GM18502 (cell line): ENCODE data around the gene SCP2.
"Not testable (repeated sequence)": the region's sequence is repeated elsewhere in the genome, so short reads cannot be mapped to it uniquely, and the experiment has no call there.

Experiments
- ATAC-seq: cut with Tn5 transposase; IDR thresholded peaks from one replicate; pipeline ENCODE4 v1.9.1; 2021; ENCODE audit warnings: mild to moderate bottlenecking; ENCODE audit not compliant: unreplicated experiment, poor library complexity

The SCP2 gene

DNA sequence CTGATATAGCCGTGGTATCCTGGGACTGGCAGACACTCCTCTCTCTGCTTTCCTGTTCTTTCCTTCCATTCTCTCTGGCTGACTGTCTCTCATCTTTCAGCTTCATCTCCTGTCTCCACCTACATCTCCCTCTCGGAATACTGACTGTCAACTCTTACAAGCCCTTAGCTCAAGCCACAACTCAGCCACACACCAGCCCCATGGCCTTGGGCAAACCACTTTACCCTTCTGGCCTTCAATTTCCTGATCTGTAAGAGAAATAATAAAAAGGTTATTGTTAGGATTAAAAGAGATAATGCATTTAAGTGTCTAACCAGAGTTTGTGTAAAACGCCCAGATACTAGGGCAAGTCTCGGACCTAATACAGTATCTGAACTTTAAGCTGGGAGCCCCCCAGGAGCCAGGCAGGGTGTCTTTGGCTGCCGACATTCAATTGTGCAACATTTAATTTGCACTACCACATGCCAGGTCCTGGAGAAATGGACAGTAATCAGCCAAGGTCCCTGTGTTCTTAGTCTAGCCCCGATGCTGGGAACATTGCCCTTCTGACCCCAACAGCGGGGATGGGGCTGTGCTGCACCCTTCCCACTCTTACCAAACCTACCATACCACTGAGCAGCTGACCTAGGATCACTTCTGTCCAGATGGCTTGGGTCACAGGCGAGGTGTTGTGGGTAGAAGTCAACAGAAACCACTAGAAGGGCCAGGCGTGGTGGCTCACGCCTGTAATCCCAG, 10.7 kb upstream of the SCP2 start:
- no peak for ATAC-seq

DNA sequence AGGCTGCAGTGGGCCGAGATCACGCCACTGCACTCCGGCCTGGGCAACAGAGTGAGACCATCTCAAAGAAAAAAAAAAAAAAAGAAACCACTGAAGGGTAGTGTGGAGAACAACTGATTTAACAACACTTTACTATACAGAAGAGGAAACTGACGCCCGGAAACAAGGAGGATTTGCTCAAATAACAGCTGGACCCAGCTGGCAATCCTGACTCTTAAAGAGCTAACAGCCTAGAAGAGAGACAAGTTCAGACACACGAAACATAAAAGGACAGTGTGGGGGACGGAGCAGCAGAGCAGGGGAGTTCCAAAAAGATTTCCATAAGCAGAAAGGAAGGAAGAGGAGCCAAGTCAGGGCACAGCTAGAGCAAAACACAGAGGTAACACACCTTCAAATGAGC, 9.9 kb upstream of the SCP2 start:
- ATAC-seq, result no peak

DNA sequence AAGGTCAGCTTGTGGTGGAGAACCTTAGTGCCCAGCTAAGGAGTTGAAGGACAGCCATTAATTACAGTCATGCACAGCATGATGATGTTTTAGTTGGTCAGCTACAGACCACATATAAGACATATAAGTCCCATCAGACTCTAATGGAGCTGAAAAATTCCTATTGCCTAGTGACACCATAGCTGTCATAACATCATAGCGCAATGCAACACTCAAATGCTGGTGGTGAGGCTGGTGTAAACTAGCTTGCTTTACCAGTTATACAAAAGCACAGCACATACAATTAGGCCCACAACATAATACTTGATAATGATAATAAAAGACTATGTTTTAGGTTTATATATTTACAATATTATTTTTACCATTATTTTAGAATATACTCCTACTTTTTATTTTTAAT, 9.5 kb upstream of the SCP2 start:
- no peak for ATAC-seq

DNA sequence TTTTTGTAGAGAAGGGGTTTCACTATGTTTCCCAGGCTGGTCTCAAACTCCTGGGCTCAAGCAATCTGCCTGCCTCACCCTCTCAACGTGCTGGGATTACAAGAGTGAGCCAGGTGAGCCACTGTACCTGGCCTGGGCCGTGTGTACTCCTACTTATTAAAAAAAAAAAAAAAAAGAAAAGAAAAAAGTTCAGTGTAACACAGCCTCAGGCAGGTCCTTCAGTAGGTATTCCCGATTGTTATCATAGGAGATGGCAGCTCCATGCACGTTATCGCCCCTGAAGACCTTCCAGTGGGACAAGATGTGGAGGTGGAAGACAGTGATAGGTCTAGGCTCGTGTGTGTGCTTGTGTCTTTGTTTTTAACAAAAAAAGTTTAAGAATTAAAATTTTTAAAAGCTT, 8.9 kb upstream of the SCP2 start:
- ATAC-seq, result no peak

DNA sequence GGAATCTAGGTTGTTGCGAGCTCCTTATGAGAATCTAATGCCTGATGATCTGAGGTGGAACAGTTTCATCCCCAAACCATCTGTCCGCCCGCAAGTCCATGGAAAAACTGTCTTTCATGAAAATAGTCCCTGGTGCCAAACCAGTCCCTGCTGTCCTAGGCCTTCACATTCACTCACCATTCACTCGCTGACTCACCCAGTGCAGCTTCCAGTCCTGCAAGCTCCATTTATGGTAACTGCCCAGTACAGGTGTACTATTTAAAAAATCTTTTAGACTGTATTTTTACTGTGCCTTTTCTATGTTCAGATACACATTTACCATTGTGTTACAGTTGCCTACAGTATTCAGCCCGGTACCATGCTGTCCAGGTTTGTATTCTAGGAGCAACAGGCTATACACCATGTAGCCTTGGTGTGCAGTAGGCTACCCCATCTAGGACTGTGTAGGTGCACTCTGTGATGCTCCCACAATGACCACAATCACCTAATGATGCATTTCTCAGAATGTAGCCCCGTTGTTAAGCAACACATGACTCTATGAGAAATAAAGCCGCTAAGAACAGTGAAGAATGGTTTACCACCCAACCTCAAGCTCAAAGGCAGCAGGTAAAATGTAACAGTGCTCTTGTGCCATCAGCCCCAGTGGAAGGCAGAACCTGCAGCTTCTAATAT, 7.9 kb upstream of the SCP2 start:
- ATAC-seq, result no peak

DNA sequence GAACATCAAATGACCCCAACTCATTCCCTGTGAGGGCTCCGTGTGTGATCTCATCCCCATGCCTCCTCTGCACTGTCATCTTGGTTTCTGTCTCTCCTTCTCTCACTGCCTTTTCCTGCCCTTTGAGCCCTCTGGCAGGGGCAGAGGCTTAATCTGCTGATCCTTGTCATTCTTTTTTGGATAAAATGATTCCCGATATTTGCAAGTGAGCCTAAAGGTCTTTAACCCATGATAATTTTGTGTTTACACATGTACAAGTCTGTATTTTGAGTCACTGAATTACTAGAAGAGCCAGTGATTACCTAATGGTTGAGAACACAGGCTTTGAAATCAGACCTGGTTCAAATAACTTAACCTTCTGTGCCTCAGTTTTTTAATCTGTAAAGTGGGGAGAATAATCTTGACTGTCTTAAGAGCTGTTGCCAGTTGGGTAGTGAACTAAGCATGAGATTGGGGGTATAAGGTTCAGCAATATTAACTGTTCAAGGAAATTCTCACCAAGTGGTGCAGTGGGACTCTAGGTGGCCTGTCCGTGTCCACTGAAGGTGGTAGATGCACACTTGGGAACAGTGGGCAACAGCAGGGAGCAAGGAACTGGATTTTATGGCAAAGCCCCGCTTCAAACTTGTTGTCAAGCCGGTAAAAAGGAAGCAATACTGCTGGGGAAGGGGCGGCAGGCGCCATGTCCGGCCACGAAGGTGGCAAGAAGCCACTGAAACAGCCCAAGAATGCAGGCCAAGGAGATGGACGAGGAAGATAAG, 7.2 kb upstream of the SCP2 start:
- no peak for ATAC-seq

DNA sequence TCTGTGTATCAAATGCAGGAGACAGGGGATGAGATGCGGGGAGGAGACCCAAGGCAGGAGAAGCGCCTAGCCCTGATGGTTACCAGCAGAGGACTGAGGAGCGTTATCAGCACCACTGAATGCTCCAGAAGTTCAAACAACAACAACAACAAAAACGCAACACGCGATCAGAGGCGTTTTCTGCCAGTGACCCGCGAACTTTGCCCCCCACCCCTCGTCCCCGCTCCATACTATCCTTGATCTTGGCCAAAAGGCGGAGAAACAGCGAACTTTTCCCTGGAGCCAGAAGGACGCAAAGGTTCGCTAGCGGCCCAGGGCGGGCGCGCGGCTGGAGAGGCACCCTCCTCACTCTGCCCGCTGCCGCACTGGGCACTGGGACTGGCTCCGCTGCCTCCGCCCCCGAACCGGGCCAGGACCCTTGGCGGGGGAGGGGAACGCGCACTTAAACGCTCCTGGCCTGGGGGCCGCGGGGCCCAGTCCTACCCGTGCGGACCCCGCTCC, 6.2 kb upstream of the SCP2 start:
- ATAC-seq, result no peak

DNA sequence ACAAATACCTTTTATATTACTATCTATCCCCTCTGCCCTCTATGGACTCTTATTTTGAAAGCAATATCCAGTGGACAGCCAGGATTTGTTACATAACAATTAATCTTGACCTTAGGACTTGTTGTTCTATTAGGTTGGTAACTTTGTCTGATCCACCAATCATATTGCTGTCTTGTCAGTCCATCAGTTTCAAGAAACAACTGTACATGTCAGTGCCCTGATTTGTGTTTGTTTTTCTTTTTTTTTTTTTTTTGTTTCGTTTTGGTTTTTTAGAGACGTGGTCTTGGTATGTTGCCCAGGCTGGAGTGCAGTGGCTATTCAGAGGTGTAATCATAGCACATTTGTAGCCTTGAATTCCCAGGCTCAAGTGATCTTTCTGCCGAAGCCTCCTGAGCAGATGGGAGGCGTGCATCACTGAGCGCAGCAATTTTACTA, 1.5 kb upstream of the SCP2 start:
- ATAC-seq, result no peak

DNA sequence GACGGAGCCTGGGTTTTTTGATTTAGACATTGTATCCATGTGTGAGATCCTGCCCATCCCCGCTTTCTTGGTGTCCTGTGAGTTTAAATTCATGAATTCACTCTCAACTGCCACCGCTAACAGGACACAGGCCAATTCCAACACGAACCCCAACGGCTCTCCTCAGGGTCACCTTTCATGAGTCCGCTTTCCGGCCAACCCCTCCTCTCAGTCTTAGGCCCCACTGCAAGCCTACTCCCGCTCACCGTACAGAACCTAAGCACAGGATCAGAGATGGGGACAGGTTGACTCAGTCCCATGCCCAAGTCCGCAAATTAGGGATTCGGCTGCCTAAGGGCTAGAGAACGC, 238 bp upstream of the SCP2 start:
- no peak for ATAC-seq

DNA sequence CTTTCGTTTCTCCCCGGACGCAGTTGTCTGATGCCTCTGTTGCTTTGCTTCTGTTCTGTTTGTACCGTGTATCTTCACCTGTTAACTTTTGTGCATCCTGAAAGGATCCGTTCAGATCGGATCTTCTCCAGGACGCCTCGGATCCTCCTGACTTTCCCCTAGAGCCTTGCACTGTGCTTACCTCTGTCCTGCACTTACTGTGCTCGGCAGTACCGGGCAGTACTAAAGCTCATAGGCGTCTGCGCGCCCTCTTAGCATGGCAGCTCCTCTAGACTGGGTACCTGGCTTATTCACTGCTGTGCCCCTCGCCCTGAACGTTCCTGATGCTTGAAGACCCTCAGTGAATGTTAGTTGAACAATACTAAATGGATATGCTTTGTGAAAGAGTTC, 934 bp downstream of the SCP2 start:
- peak; percentile 30 for ATAC-seq

DNA sequence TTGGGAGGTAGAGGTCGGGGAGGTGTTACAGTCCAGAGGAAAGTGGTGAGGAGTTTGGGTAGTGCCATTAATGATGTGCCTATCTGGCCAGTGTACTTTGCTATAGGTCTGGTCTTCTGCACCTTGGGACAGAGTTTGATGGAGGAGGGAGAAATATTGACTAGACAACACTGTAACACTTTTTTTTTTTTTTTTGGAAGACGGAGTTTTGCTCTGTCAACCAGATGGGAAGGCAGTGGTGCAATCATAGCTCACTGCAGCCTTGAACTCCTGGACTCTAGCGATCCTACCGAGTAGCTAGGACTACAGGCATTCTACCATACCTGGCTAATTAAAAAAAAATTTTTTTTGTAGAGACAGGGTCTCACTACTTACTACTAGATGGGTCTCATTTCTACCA, 1.9 kb downstream of the SCP2 start:
- ATAC-seq, result no peak

DNA sequence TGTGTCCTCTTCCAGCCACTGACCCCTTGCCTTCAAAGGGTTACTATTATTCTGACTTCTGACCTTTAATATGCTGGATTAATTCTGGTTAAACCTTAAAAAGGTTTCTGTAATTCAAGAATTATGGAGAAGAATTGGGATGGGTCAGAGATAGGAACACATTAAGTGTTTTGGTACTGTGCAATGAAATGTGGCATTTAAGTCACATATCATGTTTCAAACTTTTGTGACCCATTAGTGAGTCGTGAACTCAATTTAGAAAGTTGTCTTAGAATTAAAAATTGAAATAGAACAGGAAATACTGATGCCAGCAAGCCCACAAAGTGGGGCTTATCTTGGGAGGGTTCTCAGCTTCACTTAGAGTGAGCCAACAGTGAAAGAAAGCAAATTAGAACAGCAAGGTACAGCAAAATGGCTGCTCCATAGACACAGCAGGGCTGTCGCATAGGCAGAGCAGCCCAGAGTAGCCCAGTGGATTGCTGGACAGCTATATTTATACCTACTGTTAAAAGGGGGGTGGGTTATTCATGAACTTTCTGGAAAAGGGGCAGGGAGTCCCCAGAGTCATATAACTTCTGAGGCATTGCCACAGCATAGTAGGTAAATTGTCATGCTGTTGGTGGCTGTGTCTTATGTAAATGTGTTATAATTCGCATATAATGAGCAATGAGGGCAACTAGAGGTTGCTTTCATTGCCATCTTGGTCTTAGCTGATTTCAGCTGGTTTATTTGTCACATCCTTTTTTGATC, 10.5 kb downstream of the SCP2 start:
- ATAC-seq, result no peak

DNA sequence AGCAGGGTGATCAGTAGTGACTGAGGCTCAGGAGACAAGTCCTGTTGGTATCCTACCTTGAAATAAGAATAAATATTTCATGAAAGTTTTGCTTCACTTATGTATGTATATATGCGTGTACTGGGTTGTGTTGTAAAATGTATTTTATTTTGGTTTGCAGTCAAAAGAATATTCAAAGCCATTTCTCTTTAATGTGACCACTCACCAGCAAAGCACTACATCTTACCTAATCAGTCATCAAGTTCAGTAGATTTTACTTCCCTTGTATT, 11.0 kb downstream of the SCP2 start:
- no peak for ATAC-seq

DNA sequence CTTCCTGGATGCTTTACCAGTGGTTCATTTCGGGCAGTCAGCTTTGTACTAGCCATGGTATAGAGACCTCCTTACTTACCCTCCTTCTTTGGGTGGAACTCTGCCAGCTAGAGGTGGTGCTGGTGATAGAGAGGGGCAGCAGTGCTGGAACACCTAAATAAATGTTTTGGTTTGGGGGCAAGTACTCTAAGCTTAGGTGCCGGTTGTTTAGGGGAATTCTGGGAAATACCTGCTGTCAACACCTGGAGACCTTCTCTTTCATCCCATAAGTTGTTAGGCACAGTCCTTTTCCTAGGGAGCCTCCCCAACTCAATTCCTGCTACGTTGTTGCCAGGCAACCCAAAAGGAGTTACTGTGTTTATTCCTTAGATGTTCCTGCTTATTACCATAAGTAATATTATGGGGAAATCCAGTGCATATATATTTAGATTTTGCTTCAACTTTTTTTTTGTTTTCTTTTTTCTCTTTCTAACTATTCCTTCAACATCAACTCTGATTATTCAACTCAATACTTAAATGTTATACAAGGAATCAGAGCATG, 16.9 kb downstream of the SCP2 start:
- ATAC-seq, result no peak

DNA sequence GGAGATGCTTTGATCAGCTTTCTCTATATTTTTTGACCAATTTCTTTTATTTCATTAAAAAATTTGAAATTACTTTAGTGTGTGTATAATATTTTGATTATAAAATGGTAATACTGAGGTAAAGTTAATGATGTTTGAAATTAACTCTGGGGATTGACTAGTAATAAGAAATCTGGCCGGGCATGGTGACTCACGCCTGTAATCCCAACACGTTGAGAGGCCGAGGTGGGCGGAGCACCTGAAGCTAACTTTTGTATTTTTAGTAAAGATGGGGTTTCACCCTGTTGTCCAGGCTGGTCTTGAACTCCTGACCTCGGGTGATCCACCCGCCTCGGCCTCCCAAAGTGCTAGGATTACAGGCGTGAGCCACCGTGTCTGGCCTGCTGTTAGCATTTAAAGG, 17.5 kb downstream of the SCP2 start:
- ATAC-seq, result no peak

DNA sequence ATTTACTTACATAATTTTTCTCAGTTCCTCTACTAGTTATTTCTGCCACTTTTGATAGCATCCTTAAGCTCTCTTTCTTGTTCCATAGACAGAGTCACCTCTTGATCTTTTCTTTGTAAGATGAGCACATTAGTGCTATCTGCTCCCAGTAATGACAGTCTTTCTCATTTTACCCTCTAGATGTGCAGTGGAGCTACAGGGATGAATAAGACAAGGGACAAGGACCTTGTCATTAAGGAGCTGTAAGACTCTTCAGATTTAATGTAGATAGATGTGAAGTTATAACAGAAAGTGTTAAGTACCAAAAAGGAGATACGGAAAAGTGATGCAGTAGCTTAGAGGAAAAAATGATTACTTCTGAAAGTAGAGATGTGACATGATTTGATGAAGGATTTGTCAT, 20.4 kb downstream of the SCP2 start:
- ATAC-seq, result no peak

DNA sequence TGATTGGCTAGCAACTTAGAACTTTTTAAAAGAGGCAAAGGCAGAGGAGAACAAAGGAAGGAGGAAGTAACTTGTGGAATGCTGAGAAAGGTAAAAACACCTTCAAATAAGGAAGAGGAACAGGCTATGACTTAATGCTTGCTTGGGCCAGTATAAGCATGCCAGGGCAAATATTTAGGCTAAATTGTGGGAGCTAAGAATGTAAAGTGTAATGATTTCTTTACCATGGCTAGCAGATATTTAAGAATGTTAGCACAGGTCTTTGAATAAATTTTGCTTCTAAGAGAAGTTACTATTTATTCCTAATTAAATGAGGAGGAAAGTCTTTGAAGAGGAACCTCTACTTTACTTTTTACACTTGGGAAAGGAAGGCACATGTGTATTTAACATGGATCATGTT, 22.5 kb downstream of the SCP2 start:
- not testable (repeated sequence) for ATAC-seq

DNA sequence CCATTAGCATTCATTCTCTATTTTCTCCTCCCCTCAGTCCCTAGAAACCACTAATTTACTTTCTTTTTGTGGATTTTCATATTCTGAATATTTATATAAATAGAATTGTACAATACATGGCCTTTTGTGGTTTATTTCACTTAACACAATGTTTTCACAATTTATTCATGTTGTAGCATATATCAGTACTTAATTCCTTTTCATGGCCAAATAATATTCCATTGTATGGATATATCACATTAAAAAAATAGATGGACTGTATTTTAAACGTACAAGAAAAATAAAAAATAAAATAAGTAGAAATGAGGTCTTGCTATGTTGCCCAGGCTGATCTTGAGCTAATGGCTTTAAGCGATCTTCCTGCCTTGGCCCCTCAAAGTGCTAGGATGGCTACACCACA, 25.0 kb downstream of the SCP2 start:
- no peak for ATAC-seq

DNA sequence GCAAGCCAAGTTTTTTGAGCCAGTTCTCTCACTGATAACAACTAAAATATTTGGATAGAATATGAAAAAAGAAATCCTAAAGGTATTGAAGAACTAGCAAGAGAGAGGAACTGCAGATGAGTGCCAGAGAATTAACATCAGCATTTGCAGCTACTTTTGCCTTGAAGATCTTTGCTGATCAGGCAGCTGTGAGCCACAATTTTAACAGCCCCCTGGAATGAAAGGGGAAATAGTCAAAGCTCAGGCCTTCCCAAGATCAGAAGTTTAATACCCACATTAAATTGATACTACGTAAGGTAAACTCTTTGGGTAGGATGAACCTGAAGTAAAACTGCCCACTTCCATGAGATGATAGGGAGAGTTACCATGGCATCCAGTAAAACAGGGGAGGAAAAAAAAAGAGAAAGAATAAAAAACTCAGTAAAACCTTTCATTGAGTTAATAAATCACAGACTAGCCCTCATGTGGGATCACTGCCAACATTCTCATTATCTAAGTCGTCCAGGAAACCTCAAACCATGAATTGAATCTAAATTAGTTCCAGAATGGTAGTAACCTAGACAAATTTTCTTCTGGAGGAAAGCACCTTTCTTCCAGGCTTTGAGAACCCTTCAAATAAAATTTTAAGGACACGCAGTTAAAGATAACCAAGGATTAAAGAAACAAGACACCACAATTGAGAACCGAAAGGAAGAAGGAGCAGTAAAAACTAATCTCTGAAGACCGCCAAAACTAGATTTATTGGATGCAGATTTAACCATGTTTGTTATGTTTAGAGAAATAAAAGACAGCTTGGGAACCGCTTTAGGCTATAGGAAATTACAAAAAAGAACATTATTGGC, 28.3 kb downstream of the SCP2 start:
- ATAC-seq, result no peak

DNA sequence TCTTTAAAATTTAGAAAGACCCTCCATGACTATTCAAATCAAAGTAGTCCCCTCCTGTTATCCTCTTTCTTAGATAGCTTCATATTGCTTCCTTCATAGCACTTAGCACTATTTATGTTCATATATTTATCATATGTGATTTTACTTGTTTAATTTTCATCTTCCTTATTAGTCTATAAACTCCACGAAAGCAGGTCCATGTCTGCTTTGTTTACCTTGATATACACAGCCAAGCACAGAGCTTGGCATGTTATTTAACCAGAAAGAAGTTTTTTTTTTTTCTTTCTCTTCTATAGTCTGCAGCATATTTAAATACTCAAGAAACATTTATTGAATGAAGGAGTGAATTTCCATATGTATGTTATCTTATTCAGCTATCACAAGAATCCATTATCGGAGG, 36.0 kb downstream of the SCP2 start:
- no peak for ATAC-seq
